Activated naive CD4-positive, alpha-beta T cell treated with anti-CD3 and anti-CD28 coated beads, Interleukin-2, amount 50 U/mL, for 16 hours (primary cell): ENCODE measurements around the gene STX7.

Experiments
- DNase-seq: peaks from one replicate; pipeline ENCODE4 v3.0.0-alpha.2; 2020

STX7 gene

DNA sequence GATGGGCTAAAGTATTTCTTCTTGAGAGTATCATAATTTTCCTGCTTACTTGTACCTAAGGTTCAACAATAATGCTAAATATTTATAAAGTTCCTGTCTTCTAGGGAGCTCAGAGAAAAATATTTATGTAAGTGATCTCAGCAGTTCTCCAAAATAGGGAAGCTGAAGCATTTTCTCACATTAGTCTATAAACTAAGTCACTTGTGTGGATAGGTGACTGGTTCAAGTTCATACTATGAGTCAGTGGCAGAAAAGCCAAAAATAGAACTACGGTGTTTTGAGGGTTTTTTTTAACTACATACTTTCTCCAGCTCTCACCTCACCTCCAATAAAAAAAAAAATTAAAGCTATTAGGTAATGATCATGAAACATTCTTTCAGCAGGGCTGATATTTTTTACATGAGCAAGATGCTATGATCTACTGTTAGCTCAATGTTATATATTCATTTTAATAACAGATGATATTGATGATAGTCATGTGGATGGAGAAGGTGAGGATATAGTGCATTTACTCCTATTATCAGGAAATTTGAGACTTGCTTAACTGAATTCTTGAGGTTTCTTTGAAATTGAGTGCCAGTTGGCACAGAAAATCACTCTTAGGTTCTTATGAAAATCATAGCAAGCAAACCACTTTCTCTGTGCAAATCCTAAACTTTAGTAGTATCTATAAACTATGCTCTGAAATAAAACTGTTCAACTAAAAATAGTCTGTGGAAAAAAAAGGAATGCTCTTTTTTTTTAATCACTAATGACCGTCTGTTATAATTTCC lies 107.6 kb downstream of the STX7 start:
- DNase-seq: no peak

DNA sequence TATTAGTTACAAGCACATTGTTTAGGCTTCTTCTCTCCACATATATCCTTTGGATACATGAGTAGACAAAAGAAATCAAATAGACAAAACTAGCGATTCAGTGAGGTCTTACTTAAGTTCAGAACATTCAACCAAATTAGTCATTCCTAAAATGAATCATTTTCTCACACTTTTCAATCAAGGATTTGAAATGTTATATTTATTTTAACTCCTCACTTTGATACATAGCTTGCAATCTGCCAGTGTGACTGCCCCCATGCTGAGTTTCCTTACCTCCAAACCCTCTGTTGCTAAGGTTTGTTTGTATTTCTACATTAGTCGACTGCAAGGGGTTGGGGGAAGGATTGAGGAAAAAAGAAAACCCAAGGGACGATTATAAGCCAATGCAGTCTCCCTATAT lies 108.2 kb downstream of the STX7 start:
- no peak for DNase-seq

- DNase-seq: no peak
These were observed 108.6 kb downstream of the STX7 start for GRCh38 chr6:132404330-132404729.

DNA sequence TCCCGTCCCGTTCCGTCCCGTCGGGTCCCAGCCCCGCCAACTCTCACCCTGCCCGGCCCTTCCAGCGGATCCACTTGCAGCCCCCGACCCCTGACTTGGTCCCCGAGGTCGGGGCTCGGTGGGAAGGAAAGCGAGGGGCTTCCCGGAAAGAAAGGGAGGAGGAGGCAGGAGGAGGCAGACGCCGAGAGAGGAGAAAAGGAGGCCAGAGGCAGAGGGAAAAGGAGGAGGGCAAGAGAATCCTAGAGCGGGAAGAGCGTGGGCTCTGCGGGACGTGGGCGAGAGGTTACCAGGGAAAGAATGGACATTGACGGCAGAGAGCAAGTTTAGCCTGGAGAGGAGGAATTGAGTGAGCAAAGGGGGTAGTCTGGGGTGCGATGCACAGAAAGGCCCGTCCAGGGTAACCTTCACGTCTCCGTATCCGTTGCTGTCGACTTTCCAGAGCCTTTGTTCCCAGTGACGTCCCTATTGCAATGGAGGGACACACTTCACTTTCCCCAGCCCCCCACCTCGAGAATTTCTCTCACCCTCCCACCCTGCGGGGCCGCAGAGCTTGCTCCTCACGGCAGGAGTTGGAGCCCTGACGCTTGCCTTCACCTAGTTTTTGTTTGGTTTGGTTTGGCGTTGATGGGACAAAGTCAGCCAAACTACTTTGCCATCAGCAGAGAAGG lies 111.2 kb downstream of the STX7 start:
- DNase-seq: no peak

DNA sequence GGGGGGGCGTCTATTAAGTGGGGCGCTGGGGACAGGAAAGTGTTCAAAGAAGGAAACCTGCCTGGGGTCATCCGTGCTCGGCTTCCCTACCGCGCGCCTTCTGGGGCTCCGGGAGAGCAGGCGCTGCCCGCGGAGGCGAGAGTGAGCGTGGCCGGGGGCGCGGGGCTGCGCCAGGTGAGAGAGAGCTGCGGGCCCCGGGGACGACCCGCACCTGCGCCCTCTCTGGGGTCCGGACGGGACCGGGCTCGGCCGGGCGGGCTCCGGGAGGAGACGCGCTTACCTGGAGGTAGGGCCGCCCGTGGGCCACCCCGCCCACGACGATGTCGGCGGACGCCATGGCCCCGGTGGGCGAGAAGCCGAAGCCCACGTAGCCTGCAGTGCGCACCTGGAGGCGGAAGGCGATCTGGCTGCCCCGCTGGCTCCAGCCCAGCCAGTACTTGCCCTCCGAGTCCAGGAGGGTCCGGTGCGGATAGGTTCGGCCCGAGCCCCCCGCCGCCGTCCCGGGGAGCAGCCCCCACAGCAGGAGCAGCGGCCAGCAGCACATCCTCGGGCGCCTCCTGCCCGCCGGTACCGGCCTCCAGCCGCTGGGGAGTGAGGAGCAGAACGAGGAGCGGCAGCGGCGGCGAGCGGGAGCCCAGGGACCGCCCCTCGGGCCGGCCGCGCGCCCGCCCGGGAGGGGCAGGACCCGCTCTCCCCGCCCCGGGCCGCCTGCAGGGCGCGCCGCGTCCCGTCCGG lies 111.9 kb downstream of the STX7 start, which contains the start of gene MOXD1:
MOXD1 (minus strand) TSS at position 593 of the 735 bp plus-strand sequence; CDS start at position 544, 49 bp downstream.
- DNase-seq: no peak

- DNase-seq: no peak
These were observed 112.4 kb downstream of the STX7 start for GRCh38 chr6:132400555-132400882.

DNA sequence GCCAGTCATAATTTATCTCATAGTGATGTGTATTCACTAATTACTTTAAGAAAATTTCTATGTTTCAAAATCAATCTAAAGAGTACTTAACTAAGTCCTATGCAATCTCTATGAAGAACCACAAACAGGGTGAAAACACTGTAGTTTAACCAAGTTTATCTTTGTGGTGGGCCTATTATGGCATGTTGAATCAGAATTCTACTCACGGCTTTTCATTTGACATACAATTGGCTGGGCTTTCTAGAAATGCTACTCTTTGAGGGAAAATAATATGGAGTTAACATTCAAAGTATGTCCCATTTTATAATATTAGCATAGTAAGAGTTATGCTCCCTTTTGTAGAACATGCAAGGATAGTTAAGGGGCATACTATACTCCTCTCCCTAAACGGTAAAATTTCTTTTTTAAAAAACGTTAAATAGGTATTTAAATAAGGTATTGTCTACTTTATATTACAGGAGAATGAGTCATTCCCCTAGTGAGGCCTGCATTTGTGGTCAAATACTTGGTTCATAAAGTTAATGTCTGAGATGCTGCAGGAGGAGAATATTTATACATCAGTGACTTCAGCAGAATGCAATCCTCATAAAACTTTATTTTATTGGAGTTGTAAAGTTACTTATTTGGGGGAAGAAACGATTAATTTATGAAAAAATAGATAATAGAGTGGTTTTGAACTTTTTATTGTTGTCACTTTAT lies 113.4 kb downstream of the STX7 start:
- DNase-seq: no peak
